HT-29 (cell line): Measurements from ENCODE around the gene IQCK. TPM values are rescaled to one million over a fixed set of nuclear protein-coding genes. Genes with fewer than 3 reads are reported as not detected.
A peak's percentile ranks its signal among the peaks of the same experiment; 100 is the strongest.

Source experiments
- DNase-seq: peaks from one replicate; pipeline ENCODE4 v3.0.0-alpha.2; 2015; ENCODE audit warnings: low spot score
- total RNA-seq: library from RNA; depleted of rRNA; stranded (reverse); fragments of >200 nt; shearing (Covaris generic); gene quantifications from 2 replicates; pipeline ENCODE4 v1.2.3, GENCODE V29; 2014

The IQCK gene
- total RNA-seq, 1 experiment from 2014 or later = 5.7 TPM

DNA sequence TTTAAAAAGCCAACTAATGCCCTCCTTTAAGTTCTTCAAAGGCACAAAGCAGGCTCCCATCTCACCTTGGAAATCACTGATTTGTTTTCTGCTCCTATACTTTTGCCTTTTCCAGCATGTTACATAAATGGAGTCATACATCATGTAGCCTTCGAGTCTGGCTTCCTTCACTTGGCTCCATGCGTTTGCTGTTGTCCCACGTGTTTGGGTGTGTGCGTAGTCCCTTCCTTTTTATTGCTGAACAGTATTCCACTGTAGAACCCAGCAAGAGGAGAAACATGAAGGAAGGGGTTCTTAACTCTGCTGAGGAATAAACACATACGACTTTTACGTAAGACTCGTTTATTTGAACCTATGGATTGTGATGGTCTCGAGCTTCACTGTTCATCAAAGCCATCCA, 84.5 kb downstream of the IQCK start:
- no peak for DNase-seq

GRCh38 chr16:19804538-19805323, 86.7 kb downstream of the IQCK start:
- peak; percentile 55 for DNase-seq

DNA sequence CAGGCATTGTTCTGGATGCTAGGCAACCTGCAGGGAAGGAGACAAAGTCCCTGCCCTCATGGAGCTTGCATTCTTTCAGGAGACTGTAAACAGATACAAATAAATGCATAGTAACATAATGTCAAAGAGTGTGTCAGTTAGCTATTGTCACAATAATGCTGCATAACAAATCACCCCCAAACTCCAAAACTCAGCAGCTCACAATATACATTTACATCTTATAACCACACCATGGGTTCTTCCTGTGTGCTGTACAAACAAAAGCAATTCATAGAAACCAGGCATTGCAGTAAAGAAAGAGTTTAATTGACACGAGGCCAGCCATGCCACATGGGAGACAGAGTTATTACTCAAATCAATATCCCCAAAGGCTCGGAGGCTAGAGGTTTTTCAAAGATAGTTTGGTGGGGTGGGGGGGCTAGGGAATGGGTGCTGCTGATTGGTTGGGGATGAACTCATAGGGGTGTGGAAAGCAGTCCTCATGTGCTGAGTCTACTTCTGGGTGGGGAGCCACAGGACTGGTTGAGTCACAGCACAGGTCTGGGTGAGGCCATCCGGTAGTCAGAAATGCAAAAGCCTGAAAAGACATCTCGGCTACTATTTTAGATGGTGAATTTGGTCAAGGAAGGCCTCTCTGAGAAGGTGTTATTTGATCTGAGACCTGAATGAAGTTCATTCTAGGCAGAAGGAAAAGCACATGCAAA, 87.5 kb downstream of the IQCK start:
- no peak for DNase-seq

- DNase-seq = no peak
Measured at GRCh38 chr16:19808061-19808641, 90.1 kb downstream of the IQCK start.

DNA sequence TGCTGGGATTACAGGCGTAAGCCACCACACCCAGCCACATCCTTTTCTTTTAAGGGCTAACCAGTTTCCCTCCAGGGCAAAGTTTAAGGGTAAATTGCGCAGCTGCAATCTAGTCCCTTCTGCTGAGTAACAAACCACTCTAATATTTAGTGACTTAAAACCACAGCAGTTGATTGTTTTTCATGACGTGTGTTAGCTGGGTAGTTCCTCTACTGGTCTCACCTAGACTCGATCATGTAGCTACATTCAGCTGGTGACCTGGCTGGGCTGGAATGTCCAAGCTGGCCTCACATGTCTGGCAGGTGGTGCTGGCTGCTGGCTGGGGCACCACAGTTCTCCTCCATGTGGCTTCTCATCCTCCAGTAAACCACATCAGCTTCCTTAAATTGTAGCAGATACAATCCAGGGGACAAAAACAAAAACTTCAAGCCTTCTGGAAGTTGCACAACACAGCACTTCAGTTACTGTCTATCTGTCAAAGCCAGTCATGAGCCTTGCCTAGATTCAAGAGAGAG, 91.1 kb downstream of the IQCK start:
- no peak for DNase-seq

GRCh38 chr16:19809693-19810092, 91.6 kb downstream of the IQCK start:
- DNase-seq = no peak

DNA sequence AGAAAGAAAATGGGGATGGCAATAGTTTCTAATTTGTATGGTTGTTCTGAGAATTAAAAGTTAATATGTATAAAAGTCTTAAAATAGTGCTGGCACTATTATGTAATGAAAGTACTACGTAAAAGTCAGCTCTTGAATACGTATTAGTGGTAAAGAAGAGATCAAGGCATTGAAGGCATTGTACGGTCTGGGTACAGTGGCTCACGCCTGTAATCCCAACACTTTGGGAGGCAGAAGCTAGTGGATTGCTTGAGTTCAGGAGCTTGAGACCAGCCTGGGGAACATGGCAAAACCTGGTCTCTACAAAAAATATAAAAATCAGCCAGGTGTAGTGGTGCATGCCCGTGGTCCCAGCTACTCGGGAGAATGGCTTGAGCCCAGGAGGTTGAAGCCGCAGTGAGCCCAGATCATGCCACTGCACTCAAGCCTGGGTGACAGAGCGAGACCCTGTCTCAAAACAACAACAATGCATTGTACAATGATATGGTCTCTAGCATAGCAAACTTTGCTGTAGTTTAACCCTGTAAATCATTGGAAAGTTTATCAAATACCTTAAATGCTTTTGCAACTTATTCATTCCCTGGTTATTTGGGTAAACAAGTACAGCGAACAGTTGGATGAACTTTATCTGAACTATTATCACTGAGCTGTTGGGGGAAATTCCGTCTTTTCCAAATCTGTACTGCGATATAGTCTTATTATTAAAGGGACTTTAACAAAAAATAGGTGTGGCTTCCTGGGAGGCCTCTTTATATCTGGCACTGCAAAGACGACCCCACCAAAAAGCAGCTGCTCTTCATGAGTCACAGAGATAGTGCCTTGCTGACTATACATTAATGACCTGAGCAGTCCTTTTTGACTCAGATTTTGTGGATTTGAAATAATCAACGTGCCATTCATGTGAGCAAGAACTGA, 93.0 kb downstream of the IQCK start:
- no peak for DNase-seq

DNA sequence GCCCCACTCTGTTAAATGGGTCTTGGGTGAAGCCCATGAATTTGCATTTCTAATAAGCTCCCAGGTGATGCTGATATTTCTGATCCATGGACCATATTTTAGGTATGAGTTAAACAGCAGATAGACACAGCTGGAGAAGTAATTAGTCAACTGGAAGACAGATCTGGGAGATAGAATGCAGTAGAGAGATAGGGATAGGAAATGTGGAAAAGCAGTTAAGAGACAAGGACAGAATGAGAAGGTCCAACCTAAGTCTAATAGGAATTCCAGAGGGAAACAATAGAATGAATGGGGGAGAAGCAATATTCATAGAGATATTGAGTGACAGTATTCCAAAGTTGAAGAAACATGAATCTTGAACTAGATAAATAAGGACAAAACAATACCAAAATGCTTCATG, 94.9 kb downstream of the IQCK start:
- DNase-seq = no peak

DNA sequence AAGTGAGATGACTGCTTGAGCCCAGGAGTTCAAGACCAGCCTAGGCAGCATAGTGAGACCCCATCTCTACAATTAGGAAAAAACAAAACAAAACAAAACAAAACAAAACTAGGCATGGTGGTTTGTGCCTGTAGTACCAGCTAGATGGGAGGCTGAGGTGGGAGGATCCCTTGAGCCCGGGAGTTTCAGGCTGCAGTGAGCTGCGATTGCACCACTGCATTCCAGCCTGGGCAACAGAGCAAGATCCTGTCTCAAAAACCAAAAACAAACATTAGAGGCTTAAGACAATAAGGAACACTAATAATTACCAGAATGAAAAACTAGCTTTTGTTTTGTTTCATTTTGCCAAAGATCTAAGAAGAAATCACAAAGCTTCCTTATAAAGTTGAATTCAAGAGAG, 97.3 kb downstream of the IQCK start:
- no peak for DNase-seq

DNA sequence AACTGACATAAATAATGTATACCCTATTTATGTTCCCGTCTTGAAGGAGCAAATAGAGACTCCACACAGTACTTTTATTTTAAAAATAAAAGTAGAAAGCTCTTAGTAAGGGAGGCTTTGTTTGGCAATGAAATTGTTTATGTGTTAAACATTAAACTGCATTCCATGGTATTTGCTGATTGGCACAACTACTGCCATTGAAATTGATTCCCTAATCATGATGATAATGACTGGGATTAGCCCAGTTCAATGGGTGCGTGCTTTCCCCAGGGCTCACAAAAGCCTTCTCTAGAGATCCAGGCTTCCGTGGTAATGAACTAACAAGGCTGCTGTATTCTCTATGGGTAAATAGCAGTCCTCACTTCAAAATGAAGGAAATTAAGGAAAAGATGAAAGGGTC, 99.1 kb downstream of the IQCK start:
- no peak for DNase-seq

DNA sequence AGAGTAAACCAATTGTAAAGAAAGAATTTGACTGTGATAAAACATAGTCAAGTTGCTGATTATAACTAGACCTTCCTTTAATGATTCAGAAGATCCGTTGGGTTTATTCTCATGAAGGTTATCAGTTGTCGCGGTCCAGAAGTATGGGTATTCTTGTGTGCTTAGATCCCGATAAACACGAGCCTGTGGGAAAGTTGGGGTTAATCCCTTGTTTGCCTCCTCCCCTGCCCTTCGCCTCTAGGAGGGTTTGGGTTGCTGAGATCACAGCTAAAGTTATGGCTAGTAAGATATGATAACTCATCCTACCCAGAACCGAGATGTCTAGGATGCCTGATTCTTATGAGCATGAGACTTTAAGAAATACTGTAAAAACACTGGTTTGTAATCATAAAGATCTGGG, 99.8 kb downstream of the IQCK start:
- no peak for DNase-seq

DNA sequence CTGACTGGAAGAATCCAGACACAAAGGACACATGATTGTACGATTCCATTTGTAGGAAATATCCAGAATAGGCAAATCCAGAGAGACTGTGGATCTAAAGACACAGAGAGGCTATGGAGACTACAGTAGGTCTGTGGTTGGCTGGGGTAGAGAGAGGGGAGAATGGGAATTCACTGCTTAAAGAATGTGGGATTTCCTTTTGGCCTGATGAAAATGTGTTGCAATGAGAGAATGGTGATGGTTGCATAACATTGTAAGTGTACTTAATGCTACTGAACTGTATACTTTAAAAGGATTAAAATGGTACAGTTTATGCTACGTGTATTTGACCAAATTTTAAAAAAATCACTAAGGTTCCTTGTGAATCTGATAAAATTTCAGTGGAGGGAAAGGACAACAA, 104.5 kb downstream of the IQCK start:
- DNase-seq = no peak

DNA sequence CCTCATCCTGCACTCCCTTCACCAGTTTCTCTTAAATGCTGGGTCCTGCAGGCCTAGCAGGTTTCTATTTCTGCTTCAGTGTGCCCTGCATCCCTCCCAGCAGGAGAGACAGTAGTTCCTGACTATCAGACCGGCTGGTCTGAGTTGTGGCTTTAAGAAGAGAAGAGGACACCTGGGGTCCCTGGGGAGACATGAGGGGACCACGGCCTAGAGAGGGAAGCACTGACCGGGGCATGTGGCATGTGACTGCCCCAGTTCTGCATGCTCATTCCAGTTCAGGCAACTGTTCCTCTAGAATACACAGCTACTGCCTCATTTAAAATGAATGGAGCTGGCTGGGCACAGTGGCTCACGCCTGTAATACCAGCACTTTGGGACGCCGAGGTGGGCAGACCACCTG, 105.3 kb downstream of the IQCK start:
- no peak for DNase-seq

DNA sequence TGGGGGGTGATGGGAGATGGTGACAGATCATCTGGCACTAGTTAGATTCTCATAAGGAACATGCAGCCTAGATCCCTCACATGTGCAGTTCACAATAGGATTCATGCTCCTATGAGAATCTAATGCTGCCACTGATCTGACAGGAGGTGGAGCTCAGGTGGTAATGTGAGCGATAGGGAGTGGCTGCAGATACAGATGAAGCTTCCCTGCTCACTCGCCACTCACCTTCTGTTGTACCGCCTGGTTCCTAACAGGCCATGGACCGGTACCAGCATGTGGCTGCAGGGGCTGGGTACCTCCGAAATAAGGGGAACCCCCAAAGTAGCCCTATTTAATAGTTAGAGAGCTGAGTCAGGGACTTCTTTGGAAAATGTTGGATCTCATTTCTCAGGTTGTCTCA, 106.1 kb downstream of the IQCK start:
- no peak for DNase-seq

GRCh38 chr16:19829844-19830692, 112.0 kb downstream of the IQCK start:
- no peak for DNase-seq

DNA sequence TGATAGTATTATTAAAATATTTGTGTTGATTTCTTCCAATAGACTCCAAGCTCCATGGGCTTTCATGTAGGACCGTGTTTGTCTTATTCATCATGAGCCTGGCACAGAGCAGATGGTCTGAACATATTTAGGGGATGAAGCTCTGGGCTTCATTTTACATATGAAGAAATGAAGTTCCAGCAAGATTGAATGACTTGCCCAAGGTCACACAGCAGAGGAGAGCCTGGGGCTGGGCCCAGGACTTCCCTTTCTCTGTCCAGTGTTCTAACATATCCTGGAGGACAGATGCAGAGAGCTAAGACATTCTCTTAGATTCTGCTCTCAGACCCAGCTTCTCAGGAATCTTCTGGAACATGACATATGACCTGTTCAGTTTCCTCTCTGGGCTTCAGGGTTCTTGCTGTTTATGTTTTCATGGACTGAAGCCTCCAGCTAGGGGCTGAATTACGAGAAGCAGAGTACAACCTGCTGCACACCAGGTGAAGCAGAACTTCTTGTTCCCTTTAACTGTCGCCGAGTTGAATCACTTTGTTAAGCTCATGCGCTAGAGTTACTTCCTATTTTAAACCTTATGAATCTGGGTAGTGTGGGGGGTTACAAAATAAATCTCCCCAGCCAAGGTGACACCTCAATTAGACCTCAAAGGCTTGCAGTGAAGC, 113.0 kb downstream of the IQCK start:
- DNase-seq = no peak

GRCh38 chr16:19831678-19832077, 113.6 kb downstream of the IQCK start:
- DNase-seq = no peak

DNA sequence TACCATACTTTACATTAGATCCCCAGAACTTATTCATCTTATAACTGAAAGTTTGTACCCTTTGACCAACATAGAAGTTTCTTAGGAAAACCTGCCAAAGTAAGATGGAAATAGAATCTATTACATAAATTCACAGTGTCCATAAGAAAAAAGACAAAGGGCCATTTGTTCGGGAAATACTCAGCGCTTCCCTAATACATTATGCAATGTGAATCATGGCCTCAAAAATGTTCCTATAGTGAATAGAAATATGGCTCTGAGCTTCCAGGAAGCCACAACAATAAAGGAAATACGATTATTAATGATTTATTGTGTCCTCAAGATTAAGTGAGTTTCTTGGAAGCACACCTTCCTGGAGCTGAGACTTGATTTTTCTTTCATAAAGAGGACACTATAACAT, 115.1 kb downstream of the IQCK start:
- peak; percentile 59 for DNase-seq

GRCh38 chr16:19833581-19833980, 115.5 kb downstream of the IQCK start:
- no peak for DNase-seq

- DNase-seq = no peak
Measured at GRCh38 chr16:19835196-19835595, 117.1 kb downstream of the IQCK start.
